Left cardiac atrium (tissue), 4 donors: ENCODE measurements around the gene OOSP4B. TPM values are rescaled to one million over a fixed set of nuclear protein-coding genes. Genes with fewer than 3 reads are reported as not detected.
"Not testable (repeated sequence)": the region's sequence is repeated elsewhere in the genome, so short reads cannot be mapped to it uniquely, and the experiment has no call there.

ENCODE experiments used
- ATAC-seq, 2 donors: fragments of 200-7000 bp; cut with Tn5 transposase; one replicate each; pipeline ENCODE4 v1.9.1; 2020; ENCODE audit warnings: mild to moderate bottlenecking in 2 of 2, moderate library complexity in 2 of 2
- DNase-seq: peaks from one replicate; pipeline ENCODE4 v3.0.0-alpha.2; 2020
- intact Hi-C, 2 donors: fragments of 100-400 bp; cut with DNase I; formaldehyde crosslinking; loops; one replicate each; pipeline versions ENCODE4 v1.14.1 to v1.15.1; 2022 to 2023
- total RNA-seq, 2 donors: library from RNA; stranded (reverse); fragmentation: NEBNext Ultra II Directional; extraction: Animal tissue kit (Norgen Biotek cat#: 25700); gene quantifications; one replicate each; pipeline ENCODE4 v1.2.1, GENCODE V29; 2021
- donor health status: DM: no; HTN: yes; CAD: no.
- donor health status: DM: no; HTN: yes; CAD: no; lungs with severe emphysema.
- donor health status: DM: yes; HTN: yes; CAD: no.
- donor health status: Dilated cardiomyopathy.

The OOSP4B gene
- total RNA-seq, 2 donors from 2014 or later, result not detected

GRCh38 chr11:60056349-60056969, 39.5 kb downstream of the OOSP4B start, which contains the start of gene MS4A3:
MS4A3 (plus strand) TSS chr11:60056665; CDS start chr11:60061161, 4,496 bp downstream.
- DNase-seq (no peak), ATAC-seq (no peak)
- intact Hi-C loops, result no loop called here

- intact Hi-C loops, result no loop called here
- no peak for ATAC-seq
- DNase-seq, result no peak
Observed at GRCh38 chr11:60059052-60059451, 42.1 kb downstream of the OOSP4B start.

- no peak for DNase-seq
- ATAC-seq, result no peak
- intact Hi-C loops, result no loop called here
Observed at GRCh38 chr11:60059521-60060240, 42.7 kb downstream of the OOSP4B start.

- ATAC-seq, result no peak
- intact Hi-C loops, result no loop called here
- DNase-seq, result no peak
Observed at GRCh38 chr11:60064111-60064510, 47.1 kb downstream of the OOSP4B start.

GRCh38 chr11:60065801-60066200, 48.8 kb downstream of the OOSP4B start:
- intact Hi-C loops, result no loop called here
- DNase-seq, result no peak
- ATAC-seq, result no peak

- intact Hi-C loops, result no loop called here
- DNase-seq (no peak), ATAC-seq (no peak)
Observed at GRCh38 chr11:60069450-60069849, 52.5 kb downstream of the OOSP4B start.

GRCh38 chr11:60071644-60072043, 54.7 kb downstream of the OOSP4B start:
- intact Hi-C loops, ATAC-seq, DNase-seq: not testable (repeated sequence)

- intact Hi-C loops, result no loop called here
- no peak for ATAC-seq
- DNase-seq, result no peak
Observed at GRCh38 chr11:60077216-60077817, 60.3 kb downstream of the OOSP4B start.

- intact Hi-C loops, result no loop called here
- DNase-seq (no peak), ATAC-seq (no peak)
Observed at GRCh38 chr11:60077981-60078380, 61.0 kb downstream of the OOSP4B start.

- intact Hi-C loops, result no loop called here
- no peak for DNase-seq
- no peak for ATAC-seq
Observed at GRCh38 chr11:60078745-60079144, 61.8 kb downstream of the OOSP4B start.

- DNase-seq (no peak), ATAC-seq (no peak)
- intact Hi-C loops, result no loop called here
Observed at GRCh38 chr11:60080535-60080934, 63.6 kb downstream of the OOSP4B start.

Other genes with a start within 250 kb of the OOSP4B start
- 10 to 100 TPM; 61.2 to 70.4 TPM for gene MRPL16, start 206.4 kb upstream of the OOSP4B start, total RNA-seq
- not detected for gene CBLIF, start 171.7 kb upstream of the OOSP4B start, total RNA-seq
- not detected for gene TCN1, start 150.7 kb upstream of the OOSP4B start, total RNA-seq
- gene OOSP3, start 138.4 kb upstream of the OOSP4B start, total RNA-seq, result not detected
- gene OOSP1, start 78.7 kb upstream of the OOSP4B start, total RNA-seq, result not detected
- gene OOSP4A, start 53.1 kb upstream of the OOSP4B start, total RNA-seq, result not detected
- not detected for gene OOSP2, start 23.2 kb downstream of the OOSP4B start, total RNA-seq
- not detected for gene MS4A3, start 39.5 kb downstream of the OOSP4B start, total RNA-seq
- gene MS4A2, start 71.5 kb downstream of the OOSP4B start, total RNA-seq, result 1 to 10 TPM in 1 of 2 donors, under 1 TPM in 1; 0.26 to 1.7 TPM
- gene MS4A6A, start 165.9 kb downstream of the OOSP4B start, total RNA-seq, result 100 to 1,000 TPM in 1 of 2 donors, 10 to 100 TPM in 1; 62.5 to 155 TPM
- gene MS4A4E, start 226.0 kb downstream of the OOSP4B start, total RNA-seq, result 1 to 10 TPM in 1 of 2 donors, under 1 TPM in 1; 0.52 to 3.1 TPM